ENCODE results near the gene FGF16.

FGF16 gene

GRCh38 chrX:77436271-77436670, 10.9 kb upstream of the FGF16 start:
- no peak overlapping the region for H3K4me3 ChIP-seq (ENCODE audit: low read depth, low read length)
- TF ChIP-seq CTCF (IDR thresholded peaks at IDR 0.05; ENCODE audit: low read depth, low read length), result no peak

- no peak overlapping the region for H3K4me3 ChIP-seq (ENCODE audit: low read depth, low read length)
- TF ChIP-seq CTCF (IDR thresholded peaks at IDR 0.05; ENCODE audit: low read depth, low read length), result no peak
Measured at GRCh38 chrX:77436682-77437081, 10.5 kb upstream of the FGF16 start.

GRCh38 chrX:77440330-77440729, 6.9 kb upstream of the FGF16 start:
- TF ChIP-seq CTCF (IDR thresholded peaks at IDR 0.05; ENCODE audit: low read depth, low read length), result no peak
- no peak overlapping the region for H3K4me3 ChIP-seq (ENCODE audit: low read depth, low read length)

GRCh38 chrX:77441033-77441432, 6.2 kb upstream of the FGF16 start:
- no peak overlapping the region for H3K4me3 ChIP-seq (ENCODE audit: low read depth, low read length)
- no peak for TF ChIP-seq CTCF (IDR thresholded peaks at IDR 0.05; ENCODE audit: low read depth, low read length)

GRCh38 chrX:77441479-77441878, 5.7 kb upstream of the FGF16 start:
- no peak for TF ChIP-seq CTCF (IDR thresholded peaks at IDR 0.05; ENCODE audit: low read depth, low read length)
- H3K4me3 ChIP-seq (ENCODE audit: low read depth, low read length), result no peak overlapping the region

GRCh38 chrX:77442728-77443127, 4.5 kb upstream of the FGF16 start:
- no peak for TF ChIP-seq CTCF (IDR thresholded peaks at IDR 0.05; ENCODE audit: low read depth, low read length)
- no peak overlapping the region for H3K4me3 ChIP-seq (ENCODE audit: low read depth, low read length)

- TF ChIP-seq CTCF (IDR thresholded peaks at IDR 0.05; ENCODE audit: low read depth, low read length), result no peak
Measured at GRCh38 chrX:77444075-77444474, 3.1 kb upstream of the FGF16 start.

More at GRCh38 chrX:77444075-77444474, 3.1 kb upstream of the FGF16 start:
- no peak overlapping the region for H3K4me3 ChIP-seq (ENCODE audit: low read depth, low read length)
